CD4-positive, alpha-beta T cell treated with Interleukin-6 for 4 hours (primary cell): ENCODE results near the gene GLT8D2.

Experiments used
- DNase-seq: peaks from one replicate; pipeline ENCODE4 v3.0.0-alpha.2; 2020; ENCODE audit warnings: mixed read lengths

Gene GLT8D2

DNA sequence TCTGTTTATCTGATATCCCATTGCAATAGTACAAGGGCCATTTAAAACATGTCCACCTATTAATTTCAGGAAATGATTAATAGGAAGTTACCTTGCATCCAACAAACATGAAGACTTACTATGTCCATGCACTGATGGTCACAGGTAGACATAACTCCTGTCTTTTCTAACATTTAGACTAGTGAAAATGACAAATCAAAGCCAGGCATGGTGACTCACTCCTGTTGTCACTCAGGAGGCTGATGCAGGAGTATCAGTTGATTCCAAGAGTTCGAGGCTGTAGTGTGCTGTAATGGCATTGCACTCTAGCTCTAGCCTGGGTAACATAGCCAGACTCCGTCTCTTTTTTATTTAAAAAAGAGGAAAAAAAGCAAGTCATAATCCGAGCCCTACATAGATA is 105.0 kb downstream of the GLT8D2 start:
- no peak for DNase-seq
